ENCODE data around the gene AKAP1. TPM values are rescaled to one million over a fixed set of nuclear protein-coding genes. Genes with fewer than 3 reads are reported as not detected.

AKAP1 gene
- polyA plus RNA-seq, 1 of the 3 experiments (the other 2 are of a cell fraction) = 36.3 TPM

DNA sequence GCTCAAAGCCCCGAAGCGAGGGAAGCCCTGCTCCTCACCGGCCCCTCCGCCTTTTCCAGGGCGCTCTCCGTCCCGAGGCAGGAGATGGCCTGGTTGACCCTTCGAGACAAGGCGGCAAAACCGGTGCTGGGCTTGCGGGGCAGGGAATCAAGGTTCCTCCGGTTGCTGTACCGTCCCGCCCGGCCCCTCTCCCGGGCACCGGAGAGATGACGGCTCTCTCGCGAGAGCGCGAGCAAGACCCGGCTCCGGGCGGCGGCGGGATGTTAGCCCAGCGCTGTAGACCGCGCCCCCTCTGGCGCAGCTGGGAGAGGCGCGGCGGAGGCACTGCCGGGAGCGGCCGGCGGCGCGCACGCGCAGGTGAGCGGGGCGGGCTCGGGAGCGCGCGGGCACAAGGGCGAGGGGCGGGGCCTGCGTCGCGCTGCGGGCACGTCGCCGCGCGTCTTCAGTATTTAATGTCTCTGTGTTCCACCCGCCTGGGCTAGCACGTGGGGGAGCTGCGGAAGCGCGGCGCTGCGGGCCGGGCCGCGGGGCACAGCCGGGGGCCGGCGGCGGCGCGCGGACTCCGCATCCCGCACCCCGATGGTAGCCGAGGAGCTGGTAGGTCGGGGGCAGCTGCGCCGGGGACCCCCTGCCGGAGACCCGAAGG is at the start of gene AKAP1 (continued):
- TF ChIP-seq FOXJ3 (CRISPR knock-in tag; IDR thresholded peaks at IDR 0.05) (peak; percentile 69; the same call in 1 of the 2 replicates), TAF1 (IDR thresholded peaks at IDR 0.05; ENCODE audit: borderline replicate concordance, low read depth, low read length) (no peak; the same call in 1 of the 2 replicates), PBX3 (IDR thresholded peaks at IDR 0.05) (no peak; the same call in 1 of the 2 replicates), RCOR1 (IDR thresholded peaks at IDR 0.05; ENCODE audit: low read length) (peak; percentile 42; the same call in 1 of the 2 replicates), NRF1 (IDR thresholded peaks at IDR 0.05; ENCODE audit: low read depth, low read length) (peak; percentile 96), GATA2 (CRISPR knock-in tag; IDR thresholded peaks at IDR 0.05) (no peak; the same call in none of the 2 replicates), EZH2phosphoT487 (IDR thresholded peaks at IDR 0.05; ENCODE audit: borderline replicate concordance, low read depth) (no peak)
- TF ChIP-seq, protein P1, sequence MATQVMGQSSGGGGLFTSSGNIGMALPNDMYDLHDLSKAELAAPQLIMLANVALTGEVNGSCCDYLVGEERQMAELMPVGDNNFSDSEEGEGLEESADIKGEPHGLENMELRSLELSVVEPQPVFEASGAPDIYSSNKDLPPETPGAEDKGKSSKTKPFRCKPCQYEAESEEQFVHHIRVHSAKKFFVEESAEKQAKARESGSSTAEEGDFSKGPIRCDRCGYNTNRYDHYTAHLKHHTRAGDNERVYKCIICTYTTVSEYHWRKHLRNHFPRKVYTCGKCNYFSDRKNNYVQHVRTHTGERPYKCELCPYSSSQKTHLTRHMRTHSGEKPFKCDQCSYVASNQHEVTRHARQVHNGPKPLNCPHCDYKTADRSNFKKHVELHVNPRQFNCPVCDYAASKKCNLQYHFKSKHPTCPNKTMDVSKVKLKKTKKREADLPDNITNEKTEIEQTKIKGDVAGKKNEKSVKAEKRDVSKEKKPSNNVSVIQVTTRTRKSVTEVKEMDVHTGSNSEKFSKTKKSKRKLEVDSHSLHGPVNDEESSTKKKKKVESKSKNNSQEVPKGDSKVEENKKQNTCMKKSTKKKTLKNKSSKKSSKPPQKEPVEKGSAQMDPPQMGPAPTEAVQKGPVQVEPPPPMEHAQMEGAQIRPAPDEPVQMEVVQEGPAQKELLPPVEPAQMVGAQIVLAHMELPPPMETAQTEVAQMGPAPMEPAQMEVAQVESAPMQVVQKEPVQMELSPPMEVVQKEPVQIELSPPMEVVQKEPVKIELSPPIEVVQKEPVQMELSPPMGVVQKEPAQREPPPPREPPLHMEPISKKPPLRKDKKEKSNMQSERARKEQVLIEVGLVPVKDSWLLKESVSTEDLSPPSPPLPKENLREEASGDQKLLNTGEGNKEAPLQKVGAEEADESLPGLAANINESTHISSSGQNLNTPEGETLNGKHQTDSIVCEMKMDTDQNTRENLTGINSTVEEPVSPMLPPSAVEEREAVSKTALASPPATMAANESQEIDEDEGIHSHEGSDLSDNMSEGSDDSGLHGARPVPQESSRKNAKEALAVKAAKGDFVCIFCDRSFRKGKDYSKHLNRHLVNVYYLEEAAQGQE (IDR thresholded peaks at IDR 0.05; ENCODE audit: low read depth, low read length) = no peak
- TF ChIP-seq, protein P2, sequence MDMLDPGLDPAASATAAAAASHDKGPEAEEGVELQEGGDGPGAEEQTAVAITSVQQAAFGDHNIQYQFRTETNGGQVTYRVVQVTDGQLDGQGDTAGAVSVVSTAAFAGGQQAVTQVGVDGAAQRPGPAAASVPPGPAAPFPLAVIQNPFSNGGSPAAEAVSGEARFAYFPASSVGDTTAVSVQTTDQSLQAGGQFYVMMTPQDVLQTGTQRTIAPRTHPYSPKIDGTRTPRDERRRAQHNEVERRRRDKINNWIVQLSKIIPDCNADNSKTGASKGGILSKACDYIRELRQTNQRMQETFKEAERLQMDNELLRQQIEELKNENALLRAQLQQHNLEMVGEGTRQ (IDR thresholded peaks at IDR 0.05; ENCODE audit: borderline replicate concordance, low read depth, low read length) = no peak

GRCh38 chr17:57035971-57036481 is 49.0 kb upstream of the AKAP1 start:
- H2AFZ ChIP-seq (ENCODE audit: low read depth) = no peak overlapping the region
- no peak overlapping the region for H3K27ac ChIP-seq (ENCODE audit: low read depth in 2 of 2, low read length in 1 of 2)
- H3K79me2 ChIP-seq (ENCODE audit: insufficient read depth) = no peaks in the 10 kb centered on the region
- H3K9ac ChIP-seq = no peak overlapping the region
- POLR2A ChIA-PET = no interaction called here
- H3K36me3 ChIP-seq (replicated peaks in 1 of 2; ENCODE audit: control insufficient read depth in 1 of 2, insufficient read depth in 2 of 2, low read length in 1 of 2) = no peaks in the 10 kb centered on the region
- no peaks in the 10 kb centered on the region for H3K9me2 ChIP-seq
- TF ChIP-seq RCOR1 (IDR thresholded peaks at IDR 0.05; ENCODE audit: low read length) = no peak
- no peak for TF ChIP-seq GABPA (IDR thresholded peaks at IDR 0.05; ENCODE audit: low read depth)
- TF ChIP-seq RXRA (IDR thresholded peaks at IDR 0.05; ENCODE audit: borderline replicate concordance, low read depth) = no peak
- no peaks in the 10 kb centered on the region for H3K9me3 ChIP-seq
- H3K4me2 ChIP-seq = no peak overlapping the region
- DNase-seq = no peak
- H3F3A ChIP-seq (replicated peaks; ENCODE audit: insufficient read depth) = no peaks in the 10 kb centered on the region
- 59% methylated on average over 4 of the region's 4 CpGs for WGBS (ENCODE audit: low lambda C conversion rate)
- H3K27me3 ChIP-seq (ENCODE audit: insufficient read depth) = peaks cover 5% of the 10 kb centered on the region
- H3K4me3 ChIP-seq (ENCODE audit: low read depth in 2 of 2, low read length in 1 of 2) = no peak overlapping the region
- CTCF ChIA-PET = interaction anchor here (1.4 to 2.6 kb wide), 3 partner anchors 9 to 71 kb away, joined by 4 to 9 read pairs (median 7); no protein-coding TSS in a partner anchor
- no peaks in the 10 kb centered on the region for H4K20me1 ChIP-seq (ENCODE audit: insufficient read depth)
- H3K4me1 ChIP-seq (ENCODE audit: control insufficient read depth in 1 of 2, insufficient read depth in 2 of 2, low read depth in 1 of 2, low read length in 1 of 2) = no peaks in the 10 kb centered on the region

All from SK-N-SH (cell line).